ENCODE data around the gene SAMD4A.
A peak's percentile ranks its signal among the peaks of the same experiment; 100 is the strongest.

SAMD4A gene

GRCh38 chr14:54769951-54770863, 203.3 kb downstream of the SAMD4A start:
- DNase-seq: no peak

GRCh38 chr14:54771411-54772027, 204.6 kb downstream of the SAMD4A start:
- no peak for DNase-seq

DNA sequence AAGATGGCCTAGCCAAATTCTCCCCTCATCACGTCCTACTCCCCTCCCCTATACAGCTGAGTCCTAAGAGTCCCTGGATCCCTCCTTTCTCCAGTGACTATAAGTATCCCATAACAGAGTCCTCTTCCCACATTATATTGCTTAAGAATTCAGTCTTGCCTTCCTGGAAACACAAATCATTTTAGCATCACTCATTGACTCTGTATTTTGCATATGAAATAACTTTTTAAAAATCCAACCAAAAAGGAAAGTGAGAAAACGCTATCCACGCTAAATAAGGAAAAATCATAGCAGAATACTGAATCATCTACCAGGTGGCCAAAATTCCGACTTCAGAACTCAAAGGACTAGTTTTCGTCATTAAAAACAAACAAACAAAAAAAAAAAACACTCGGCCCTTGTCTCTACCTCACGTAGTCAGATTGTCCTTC, 205.5 kb downstream of the SAMD4A start:
- DNase-seq: no peak

- DNase-seq: peak; percentile 47
Measured at GRCh38 chr14:54773171-54774006, 206.5 kb downstream of the SAMD4A start.

DNA sequence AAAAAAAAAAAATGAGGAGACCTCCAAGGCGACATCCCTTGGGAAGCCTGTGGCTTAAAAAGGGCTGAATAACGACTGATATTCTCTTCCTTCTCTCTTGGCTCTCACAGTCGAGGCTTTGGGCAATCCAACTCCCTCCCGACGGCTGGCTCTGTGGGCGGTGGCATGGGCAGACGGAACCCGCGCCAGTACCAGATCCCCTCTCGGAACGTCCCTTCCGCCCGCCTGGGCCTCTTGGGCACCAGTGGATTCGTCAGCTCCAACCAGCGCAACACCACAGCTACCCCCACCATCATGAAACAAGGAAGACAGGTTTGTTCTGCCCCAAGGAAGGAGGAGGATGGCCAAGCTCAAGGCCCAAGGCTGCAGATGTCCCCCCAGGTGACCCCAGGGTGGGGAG, 207.9 kb downstream of the SAMD4A start:
- no peak for DNase-seq

DNA sequence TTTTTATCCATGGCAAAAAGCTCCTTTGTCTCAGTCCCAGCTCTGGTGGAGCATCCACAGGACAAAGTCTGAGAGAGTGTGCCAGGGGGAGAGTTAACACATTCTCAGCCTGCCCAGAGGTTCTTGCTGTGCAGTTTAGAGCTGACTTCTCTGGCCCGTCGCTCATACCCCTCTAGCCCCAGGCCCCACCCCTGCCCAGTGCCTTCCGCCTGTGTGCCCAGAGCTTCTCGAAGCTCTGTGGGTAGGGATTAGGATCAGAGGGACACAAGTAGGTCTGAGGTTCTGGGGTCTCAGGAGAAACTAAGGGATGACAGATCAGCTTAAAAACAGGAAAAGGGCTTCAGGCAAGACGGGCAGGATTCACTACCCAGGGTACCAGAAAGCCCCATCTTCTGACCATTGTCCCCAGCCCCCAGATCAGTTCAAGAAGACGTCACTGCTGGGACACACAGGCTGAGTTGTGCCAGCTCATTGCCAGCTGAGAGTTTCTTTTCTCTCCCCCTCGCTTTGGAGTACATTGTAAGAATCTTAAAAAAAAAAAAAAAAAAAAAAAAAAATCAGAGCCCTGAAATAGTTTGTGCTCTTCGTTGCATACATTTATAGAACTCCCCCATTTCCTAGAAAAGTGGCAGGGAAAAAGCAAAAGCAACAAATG, 208.7 kb downstream of the SAMD4A start:
- DNase-seq: no peak

DNA sequence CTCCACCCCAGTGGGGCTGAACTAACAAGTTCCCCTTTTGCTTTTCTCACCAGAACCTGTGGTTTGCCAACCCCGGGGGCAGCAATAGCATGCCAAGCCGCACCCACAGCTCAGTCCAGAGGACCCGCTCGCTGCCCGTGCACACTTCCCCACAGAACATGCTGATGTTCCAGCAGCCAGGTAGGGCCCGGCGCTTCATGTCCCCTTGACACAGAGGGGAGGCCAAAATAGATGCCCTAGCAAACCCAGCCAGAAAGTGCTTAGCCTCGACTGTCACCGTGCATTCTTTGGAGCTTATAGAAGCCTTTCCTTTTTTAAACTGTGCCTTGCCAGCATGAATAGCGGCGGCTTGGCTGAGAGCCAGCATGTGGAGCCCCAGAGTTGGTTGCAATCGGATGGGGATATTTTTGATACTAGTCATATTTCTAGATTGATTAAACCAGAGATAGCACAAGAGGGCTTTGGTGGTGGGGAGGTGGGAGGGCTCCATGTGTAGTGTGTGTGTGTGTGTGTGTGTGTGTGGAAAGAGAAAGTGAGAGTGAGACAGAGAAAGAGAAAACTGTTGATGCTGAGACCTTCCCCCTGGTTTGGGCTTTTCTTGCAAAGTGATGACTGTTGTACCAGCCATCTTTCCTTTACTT, 209.6 kb downstream of the SAMD4A start:
- DNase-seq: peak; percentile 29

DNA sequence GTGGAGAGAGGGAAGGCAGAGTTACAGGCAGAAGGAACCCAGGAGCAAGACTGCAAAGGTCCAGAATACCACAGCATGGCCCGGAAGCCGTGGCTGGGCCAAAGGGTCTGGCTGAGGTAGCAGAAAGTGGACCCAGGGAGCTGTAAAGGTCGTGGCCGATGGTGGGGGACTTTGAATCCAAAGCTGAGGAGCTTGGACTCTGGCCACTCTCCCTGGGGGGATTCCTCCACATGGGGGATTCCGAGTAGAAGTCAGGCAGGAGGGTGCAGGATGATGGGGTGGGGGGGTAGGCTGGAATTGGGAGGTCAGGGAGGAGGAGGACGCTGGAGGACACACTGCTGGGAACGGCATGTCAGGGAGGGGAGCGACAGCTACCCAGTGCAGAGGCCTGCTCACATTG, 210.5 kb downstream of the SAMD4A start:
- no peak for DNase-seq

GRCh38 chr14:54778618-54779345, 211.9 kb downstream of the SAMD4A start:
- no peak for DNase-seq

DNA sequence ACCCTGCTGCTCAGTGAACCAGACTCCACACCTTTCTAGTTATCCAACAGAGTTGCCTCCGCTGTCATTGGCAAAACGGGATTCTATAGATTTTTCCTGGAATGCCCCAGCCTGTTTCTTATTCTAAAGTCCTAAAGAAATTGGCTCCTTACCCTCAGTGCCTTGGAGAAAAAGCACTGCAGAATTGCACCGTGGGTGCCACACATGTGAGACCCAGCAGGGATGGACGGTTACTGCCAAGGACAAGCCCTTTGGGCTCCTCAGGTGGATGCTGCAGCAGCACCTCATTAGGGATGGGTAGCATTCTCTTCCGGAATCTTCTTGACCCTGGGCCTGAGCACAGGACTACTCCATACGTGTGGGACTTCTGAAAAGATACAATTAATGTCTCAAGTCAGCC, 214.2 kb downstream of the SAMD4A start:
- no peak for DNase-seq

DNA sequence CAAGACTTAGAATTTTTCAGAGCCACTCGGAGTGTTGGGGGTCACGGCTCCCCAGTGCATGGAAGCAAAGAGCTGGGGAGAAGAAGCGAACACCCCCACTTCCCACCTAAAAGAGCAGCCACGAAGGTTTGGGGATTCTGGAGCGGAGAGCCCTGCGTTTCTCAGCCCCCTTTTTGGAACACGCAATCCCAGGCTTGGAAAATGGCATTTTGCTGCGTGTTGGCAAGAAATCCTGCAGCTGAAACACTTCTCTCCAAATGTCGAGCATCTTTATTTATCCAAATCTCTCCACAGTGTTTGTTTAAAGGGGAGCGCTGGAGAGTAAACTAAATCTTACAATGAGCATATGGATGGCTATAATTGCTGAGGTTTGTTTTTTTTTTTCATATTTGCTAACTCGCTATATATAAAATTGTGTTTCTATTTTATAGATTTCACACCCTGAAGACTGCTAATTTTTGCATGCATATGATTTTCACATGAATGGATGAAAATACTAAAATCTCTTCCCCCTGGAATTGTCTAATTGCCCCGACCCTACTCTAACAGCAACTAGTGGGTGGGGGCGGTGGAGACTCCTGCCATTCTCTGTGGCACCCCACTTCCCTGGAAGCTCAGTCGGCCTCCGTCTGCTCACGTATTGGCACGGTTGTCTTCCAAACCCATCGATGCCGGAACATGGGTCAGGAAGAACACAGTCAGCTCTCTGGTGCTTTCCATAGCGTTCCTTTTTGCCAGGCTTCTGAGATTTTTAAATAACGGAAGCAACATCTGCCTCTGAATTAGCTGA, 215.2 kb downstream of the SAMD4A start:
- no peak for DNase-seq

DNA sequence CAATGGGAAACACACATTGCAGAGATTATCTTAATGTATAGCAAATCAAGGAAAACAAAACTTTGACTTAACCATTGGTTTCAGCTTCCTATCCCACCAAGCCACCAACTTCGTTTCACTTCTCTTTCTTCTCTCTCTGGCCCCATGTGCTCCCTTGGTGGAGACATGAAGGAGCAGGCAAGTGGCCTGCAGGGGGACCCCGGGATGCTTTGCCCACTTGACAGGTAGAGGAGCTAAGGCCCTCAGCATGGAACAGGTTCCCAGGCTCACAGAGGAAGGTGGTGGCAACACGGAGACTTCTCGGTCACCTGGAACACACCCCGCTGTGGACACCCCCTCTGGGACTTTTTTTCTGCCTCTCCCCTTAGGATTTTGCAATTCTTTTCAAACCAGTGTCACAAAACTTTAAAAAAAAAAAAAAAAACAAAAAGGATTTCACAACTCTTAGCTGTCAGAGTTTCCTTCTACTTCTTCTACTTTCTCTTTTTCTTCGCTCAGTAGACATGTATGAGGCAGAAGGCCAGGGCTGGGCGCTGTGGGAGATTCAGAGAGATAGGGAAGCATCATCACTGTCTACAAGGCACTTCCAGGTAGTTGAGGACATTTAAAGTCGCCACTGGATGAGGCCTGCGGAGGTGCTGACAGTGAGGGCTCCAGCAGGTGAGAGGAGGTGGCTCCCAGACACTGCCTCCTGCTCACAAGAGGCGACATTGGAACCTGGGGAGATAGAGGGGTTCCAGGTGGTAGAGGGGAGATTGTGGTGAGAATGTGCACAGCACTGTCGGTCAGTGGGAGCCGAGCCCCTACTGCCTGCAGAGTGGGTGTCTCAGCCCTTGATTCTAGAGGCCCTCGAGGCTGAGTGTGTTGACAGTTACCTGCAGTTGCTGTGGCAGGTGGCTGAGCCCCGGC, 216.1 kb downstream of the SAMD4A start:
- no peak for DNase-seq

DNA sequence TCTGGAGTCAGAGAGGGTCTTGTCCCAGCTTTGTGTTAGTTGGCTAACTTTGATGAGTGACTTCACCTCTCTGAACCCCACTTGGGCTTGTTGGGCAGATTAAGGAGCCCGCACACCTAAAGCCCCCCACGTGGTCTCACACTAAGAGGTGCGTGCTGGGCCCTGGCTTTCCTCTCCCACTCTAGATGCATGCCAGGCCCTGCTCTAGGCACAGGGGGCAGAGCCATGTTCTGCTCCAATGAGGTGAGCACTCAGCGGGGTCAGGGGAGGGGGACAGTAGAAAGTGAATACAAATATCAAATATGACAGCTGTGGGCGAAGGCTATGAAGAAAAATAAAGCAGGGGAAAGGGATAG, 216.7 kb downstream of the SAMD4A start:
- DNase-seq: no peak

DNA sequence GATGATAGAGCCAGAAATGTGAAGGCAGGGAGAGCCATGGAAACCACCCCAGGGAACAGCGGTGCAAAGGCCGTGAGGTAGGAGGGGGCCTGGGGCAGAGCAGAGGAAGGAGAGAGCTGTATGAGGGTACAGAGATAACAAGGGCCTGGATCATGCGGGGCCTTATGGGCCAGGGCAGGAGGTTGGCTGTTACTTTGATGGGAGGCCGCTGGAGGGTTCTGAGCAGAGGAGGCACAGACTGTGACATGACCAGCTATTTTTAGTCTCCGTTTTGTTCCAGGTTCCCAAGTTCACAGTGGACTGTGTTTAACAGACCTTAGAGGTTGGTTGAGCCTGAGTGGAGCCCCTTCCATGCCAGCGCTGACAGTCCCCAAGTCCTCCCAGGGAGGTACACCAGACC, 217.1 kb downstream of the SAMD4A start:
- DNase-seq: no peak

DNA sequence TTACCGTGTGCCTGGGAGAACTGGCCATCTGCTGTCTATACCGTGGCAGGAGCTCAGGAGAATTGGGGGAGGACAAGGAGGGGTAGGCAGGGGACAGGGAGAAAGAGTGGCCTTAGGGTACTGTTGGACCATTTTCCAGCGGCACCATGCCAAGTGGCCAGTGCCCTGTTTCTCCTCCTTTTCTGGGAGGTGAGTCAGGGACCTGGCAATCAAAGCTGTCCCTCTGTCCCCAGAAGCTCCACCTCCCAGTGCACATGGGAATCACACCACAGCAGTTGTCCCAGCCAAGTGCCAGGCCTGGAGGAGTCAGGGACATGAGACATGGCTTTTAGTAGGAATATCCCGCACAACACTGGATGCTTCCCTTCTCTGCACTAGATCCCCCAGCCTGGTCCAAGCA, 217.7 kb downstream of the SAMD4A start:
- DNase-seq: no peak

DNA sequence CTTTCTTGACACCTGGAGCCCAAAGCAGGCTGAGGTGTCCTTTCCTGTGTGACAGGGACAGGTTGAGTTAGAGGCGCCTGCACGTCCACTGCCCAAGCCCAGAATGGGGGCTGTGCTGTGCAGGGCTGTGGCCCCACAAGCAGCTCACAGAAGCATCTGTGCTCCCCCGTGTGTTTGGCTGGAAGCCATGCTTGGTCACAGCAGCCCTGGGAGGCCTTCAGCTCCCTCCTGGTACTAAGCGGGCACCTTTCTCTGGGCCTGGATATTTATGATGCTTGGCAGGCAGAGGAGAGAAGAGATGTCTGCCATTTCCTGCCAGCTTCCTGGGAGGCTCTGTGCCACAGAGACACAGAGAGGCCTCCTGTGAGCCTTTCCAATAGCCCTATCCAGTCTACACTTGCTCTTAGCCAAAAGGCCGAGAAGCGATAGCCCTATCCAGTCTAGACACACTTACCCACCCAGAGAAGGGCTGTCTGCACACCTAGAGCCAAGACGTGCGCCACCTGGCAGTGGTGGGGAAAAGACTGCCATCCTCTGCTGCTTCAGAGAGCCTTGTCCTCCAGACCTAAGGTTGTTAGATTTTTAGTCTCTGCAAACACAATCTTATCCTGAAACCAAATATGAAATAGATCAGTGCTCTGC, 218.3 kb downstream of the SAMD4A start:
- DNase-seq: no peak

DNA sequence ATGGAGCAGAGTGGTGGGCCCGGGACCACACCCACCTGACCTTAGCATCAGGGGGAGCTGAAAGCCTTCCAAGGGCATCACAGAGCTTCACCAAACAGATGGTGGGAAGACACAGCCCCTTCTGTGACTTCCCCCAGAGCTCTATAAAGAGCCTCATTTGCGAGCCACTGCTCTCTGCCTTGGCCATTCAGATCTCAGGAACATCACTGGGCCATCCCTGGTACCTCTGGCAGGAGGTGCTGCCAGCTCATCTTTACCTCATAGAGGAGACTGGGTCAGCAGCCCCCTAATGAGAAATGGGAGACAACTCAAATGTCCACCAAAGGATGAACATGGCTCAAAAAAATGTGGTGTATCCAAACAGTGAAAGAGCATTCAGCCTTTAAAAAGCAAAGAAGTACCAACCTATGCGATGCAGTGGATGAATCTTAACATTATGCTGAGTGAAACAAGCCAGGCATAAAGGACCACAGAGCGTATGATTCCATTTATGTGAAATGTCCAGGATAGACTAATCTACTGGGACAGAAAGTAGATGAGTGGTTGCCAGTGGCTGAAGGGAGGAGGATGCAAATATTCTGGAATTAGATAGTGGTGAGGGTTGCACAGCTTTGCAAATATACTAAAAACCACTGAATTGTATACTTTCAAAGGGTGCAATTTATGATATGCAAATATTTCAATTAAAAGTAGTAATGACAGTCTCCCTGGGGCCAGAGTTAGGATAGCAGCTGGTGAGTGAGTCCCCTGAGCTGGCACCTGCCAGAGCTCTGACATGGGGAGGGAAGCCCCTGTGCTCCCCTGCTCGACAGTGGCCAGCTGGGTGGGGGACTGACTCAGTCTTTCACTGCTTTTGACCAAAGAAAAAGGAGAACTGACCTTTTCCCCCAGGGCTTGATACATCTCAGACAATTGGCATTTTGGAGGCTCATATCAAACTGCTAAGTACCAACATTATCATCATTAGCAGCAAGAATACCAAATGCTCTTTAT, 219.1 kb downstream of the SAMD4A start:
- no peak for DNase-seq

GRCh38 chr14:54786838-54787237, 219.9 kb downstream of the SAMD4A start:
- DNase-seq: no peak

Data from activated CD8-positive, alpha-beta memory T cell treated with anti-CD3 and anti-CD28 coated beads, Interleukin-2, amount 50 U/mL, for 4 hours (primary cell).